Activated CD4-positive, alpha-beta T cell treated with anti-CD3 and anti-CD28 coated beads for 4 hours (primary cell): ENCODE data around the gene EXOSC3.
"Not testable (repeated sequence)": the region's sequence is repeated elsewhere in the genome, so short reads cannot be mapped to it uniquely, and the experiment has no call there.

Experiments
- DNase-seq, 2 donors: peaks; one replicate each; pipeline ENCODE4 v3.0.0-alpha.2; 2020

The EXOSC3 gene

GRCh38 chr9:37784616-37785483 lies at the start of gene EXOSC3:
TSS of gene EXOSC3 (minus strand) at chr9:37785064. CDS start at chr9:37785044, 20 bp downstream.
- peak; percentile 79 for DNase-seq

GRCh38 chr9:37827483-37828165 lies 42.8 kb upstream of the EXOSC3 start:
- no peak for DNase-seq

- not testable (repeated sequence) for DNase-seq
Observed at GRCh38 chr9:37825174-37825573, 40.3 kb upstream of the EXOSC3 start.

DNA sequence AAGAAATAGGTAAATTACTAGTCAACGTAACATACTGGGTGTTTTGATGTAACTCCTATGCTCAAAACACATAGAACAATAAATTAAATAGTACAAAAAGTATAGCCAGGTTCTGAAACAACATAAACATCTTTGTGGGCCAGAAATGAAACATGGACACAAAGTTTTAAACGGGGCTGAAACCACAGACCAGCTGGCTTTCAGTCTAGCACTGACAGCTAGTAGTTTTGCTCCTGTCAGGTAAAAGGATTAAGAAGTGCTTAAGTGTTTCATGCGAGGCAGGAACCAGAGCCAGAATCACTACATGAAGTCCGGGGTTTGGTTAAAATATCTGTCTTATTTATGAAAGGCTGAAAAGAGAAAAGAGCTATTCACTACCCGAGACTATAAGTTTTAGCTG lies 35.3 kb upstream of the EXOSC3 start:
- no peak for DNase-seq

DNA sequence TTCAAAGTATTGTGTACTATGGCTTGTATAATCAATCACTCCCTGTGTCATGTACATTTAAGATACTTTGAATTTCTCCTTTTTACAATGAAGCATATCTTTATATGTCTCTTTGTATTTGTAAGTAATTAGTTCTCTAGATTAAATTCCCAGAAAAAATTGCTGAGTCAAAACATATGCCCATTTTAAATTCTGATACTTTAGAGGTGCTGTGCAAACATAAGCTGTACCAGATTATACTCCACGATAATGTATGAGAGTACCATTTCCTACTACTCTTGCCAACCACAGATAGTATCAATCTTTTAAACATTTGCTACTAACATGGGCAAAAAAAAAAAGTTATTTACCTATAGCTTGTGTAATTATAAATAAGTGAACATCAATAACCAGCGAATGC lies 34.0 kb upstream of the EXOSC3 start:
- no peak for DNase-seq

DNA sequence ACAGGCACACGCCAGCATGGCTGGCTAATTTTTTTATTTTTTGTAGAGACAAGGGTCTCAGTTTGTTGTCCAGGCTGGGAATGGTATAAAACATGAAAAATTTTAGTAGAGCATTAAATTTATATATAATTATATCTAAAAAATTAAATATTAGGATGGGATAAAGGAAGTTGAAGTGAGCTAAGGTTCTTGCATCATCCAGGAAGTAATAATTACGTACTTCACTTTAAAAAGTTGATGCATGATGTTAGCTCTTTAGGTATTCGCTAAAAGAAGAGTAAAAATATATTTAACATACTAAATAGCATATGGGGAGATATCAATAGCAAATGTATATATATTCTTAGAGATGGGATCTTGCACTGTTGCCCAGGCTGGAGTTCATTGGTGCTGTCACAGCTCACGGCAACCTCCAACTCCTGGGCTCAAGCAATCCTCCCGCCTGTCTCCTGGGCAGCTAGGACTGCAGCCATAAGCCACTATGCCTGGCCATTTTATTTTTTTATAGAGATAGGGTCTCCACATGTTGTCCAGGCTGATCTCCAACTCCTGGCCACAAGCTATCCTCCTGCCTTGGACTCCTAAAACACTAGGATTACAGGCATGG lies 28.0 kb upstream of the EXOSC3 start:
- no peak for DNase-seq

DNA sequence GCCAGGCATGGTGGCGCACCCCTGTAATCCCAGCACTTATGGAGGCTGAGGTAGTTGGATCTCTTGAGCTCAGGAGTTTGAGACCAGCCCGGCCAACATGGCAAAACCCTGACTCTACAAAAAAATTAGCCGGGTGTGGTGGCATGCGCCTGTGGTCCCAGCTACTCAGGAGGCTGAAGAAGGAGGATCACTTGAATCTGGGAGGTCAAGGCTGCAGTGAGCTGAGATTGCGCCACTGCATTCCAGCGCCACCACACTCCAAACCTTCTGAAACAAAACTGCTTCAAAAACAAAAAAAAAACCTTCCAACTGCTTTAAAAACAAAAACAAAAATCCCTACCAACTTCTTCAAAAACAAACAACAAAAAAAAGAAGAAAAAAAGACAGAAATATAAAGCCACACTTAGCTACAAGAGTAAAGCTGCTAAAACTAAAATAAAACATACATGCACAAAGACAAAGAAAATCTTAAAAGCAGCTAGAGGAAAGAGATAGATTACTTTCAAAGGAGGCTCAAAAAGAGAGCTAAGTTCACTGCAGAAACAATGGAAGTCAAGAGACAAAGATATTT lies 27.1 kb upstream of the EXOSC3 start:
- no peak for DNase-seq

GRCh38 chr9:37809676-37810075 lies 24.8 kb upstream of the EXOSC3 start:
- not testable (repeated sequence) for DNase-seq

DNA sequence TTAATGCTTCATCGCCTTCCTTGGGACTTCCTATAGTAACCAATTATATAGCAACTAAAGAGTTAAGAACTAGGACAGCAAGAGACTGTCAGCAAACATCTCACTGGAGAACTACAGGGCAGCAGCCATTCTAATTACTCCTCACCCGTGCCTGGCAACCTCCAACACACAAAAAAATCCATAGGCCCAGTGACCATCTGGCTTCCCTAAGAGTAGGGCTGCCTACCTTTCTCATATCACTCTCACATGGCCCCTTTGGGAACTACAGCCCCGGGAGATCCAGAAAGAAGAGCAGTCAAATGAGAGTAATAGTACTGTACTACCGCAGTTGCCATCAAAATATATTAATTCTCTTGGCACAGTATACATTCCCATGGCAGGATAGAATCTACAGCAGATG lies 21.4 kb upstream of the EXOSC3 start:
- DNase-seq = no peak

DNA sequence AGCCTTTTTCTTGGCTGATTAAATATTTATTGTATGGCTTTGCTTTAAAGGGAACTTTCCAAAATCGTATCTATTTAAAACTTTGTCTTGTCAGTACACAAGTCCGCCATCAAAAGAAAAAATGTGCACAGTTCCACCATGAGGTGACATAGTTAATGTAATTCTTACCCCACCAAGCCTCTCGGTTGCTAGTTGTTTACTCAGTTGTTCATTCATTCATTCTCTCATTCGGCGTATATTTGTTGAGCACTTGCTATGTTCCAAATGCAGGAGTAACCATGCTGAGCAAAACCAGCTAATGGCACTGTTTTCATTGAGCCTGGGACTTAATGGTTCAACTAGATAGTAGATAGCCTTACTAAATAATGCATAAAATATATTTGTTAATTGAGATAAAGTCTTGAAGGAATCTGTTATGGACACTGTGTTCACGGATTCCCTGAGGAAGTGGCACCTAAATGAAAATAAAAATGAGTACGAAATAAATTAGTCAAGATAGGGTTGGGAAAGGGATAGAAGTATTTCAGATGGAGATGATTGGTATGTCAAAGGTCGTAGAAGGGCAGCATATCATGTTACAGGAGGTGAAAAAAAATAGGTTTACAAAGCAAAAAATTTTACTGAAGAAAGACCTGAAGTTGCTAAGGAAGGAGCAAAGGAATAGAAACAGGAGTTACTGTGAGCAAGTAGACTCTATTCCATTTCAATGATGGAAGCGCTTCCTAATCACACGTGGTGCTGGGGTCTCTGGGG lies 17.3 kb upstream of the EXOSC3 start:
- DNase-seq = no peak

DNA sequence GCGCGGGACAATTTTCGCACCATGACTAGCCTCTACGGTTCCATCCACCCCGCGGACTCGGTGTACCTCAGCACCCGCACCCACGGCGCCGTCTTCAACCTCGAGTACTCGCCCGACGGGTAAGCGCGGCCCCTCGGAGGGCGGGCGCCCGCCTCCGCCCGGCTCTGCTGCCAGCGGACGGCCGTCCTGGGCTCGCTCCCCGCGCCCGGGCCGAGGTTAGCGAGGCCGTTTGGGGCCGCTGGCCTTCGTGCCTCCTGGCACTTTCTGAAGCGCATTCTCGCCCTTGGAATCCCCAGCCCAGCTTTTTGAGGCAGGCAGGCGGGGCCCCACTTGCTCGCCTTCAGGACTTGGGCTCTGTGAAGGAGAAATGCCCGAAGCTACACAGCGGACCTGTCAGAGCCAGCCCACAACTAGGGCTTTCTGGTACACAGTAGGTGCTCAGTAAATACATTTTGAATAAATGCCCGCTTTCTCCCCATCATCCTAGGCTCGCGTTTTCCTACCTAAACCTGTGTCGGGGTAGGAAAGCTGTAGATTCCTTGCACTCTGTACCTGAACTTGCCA lies 16.5 kb upstream of the EXOSC3 start:
- peak; percentile 8 to 25 for DNase-seq

DNA sequence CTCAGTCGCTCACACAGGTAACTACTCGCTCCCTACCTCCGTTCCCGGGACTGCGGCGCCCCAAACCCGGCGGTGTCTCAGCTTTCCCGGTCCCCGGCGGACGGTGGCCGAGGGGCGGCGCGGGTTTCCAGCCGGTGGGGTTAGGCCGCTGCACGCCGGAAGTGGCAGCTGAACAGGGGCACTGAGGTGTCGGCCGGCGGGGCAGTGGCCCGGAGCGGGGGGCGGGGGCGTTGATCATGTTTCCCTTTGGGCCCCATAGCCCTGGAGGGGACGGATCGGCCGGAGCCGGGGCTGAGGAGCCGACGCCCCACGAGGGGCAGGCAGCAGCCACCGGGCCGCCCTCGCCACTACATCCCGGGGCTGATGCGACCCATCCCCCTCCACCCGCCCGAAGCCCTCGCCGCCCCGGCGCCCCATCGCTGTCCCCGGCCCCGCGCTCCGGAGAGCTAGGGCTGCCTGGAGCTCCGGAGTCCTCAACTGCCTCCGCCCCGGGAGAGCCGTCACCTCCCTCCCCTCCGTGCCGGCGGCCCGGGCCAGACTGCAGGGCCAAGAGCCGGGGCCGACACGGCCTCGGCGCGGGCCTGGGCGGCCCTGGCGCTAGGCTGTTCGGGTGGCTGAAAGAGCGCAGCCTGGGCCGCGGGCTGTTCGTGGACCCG lies 15.9 kb upstream of the EXOSC3 start, which contains the start of gene DCAF10:
Gene DCAF10 (plus strand): TSS at position 167 of the 656 bp plus-strand sequence. CDS start 70 bp downstream, at position 237.
- peak; percentile 84 to 85 for DNase-seq

- no peak for DNase-seq
Observed at GRCh38 chr9:37798677-37799076, 13.8 kb upstream of the EXOSC3 start.

DNA sequence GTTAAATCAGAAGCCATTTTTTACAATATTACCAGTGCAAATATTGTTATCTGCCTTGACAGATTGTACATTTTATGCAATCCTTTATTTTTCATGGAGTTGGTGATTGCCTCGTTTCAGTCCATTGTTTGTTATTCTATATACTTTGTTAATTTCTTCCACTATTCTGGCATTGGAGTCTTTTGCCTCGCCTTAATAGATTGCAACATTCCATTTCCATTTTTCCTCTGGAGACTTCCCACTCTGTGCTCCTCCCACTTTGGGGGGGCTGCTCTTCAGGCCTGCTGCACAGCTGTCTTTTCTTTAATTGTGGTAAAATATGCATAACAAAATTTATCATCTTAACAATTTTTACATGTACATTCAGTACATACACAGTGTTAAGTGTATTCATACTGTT lies 11.4 kb upstream of the EXOSC3 start:
- DNase-seq = no peak

DNA sequence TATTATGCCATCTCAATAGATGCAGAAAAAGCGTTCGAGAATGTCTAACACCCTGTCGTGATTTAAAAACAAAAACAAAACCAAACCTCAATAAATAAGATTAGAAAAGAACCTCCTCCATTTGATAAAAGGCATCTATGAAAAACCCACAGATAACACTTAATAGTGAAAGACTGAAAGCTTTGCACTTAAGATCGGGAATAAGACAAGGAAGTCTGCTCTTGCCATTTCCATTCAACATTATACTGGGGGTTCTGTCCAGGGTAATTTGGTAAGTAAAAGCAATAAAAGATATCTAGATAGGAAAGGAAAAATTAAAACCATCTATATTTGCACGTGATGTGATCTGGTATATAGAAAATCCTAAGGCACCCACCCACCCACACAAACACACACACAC lies 7.3 kb upstream of the EXOSC3 start:
- DNase-seq = no peak

DNA sequence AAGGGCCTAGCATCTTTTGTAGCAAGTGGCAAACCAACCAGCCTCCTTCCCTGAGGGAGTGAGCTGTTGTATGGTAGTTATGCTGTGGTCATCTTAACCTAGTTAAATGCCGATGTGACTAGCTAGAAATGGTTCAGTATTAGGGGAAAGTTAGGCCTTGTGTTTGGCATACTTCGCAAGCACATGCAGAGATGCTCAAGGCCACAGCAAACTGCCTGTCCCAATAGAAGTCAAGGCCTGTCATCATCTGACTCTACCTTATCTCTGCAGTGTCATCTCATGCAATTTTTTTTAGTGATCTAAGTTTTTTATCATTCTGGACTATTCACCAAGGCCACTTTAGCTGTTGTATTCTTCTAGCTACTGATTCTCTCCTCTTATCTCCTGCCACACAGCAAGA lies 5.2 kb upstream of the EXOSC3 start:
- no peak for DNase-seq

- no peak for DNase-seq
Observed at GRCh38 chr9:37788332-37788731, 3.5 kb upstream of the EXOSC3 start.

DNA sequence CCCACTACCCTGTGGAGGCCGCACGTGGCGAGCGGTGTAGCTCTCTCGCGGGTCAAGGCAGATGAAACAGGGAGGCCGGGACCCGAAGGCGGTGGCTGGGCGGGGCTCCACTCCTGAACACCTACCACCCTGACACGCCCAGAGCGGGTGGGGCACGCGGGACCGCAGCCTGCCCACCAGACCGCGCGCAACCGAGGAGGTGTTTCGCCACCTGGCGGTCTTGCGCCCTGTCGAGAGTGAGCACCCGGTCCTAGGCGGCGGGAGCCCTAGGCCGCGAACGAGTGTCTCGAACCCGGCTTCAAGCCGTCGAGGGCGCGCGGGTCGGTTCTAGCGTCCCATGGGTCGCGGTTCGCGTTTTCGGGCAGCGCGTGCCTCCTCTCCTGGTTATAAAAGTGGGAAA lies 2.2 kb upstream of the EXOSC3 start:
- DNase-seq = no peak

DNA sequence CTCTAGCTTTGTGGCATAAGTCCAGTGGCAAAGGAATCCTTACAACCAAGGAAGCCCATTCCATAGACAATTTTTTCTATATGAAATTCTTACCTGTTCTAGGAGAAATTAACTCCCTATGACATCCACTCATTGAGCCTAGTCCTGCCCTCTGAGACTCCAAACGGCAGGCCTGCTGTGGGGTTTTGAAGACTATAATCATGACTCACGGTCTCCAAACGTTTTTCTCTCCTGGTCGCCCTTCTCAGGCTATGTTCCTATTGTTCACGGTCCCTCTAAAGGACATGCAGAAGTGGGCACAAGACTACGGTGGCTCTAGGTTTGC lies 611 bp downstream of the EXOSC3 start:
- DNase-seq = no peak

- DNase-seq = no peak
Observed at GRCh38 chr9:37778534-37778933, 6.3 kb downstream of the EXOSC3 start.

DNA sequence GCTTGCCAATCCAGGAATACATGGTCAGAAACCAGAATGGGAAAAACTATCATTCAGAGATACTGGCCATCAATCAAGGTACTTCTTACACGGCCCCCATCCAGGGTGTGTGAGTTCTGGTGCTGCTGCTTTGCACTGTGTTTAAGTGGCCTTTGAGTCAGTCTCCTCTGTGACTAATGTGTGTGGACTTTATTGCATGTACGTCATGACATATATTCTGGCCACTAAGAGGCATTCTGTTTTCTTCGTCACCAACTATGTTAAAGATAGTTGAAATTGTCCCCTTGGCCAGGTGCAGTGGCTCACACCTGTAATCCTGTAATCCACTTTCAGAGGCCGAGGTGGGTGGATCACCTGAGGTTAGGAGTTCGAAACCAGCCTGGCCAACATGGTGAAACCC lies 8.5 kb downstream of the EXOSC3 start:
- no peak for DNase-seq
